H9 (cell line): ENCODE data around the gene ALG14. TPM values are rescaled to one million over a fixed set of nuclear protein-coding genes. Genes with fewer than 3 reads are reported as not detected.

Source experiments
- DNase-seq: peaks from one replicate; pipeline ENCODE4 v3.0.0-alpha.2; 2017
- H2AFZ ChIP-seq: one replicate; pipeline ENCODE4 v1.6.1; 2013; ENCODE audit warnings: mild to moderate bottlenecking, low read length, control low read depth, moderate library complexity
- H2AK5ac ChIP-seq: 2 replicates; pipeline ENCODE4 v1.6.1; 2013; ENCODE audit warnings: low read length, control low read depth, mixed read lengths; ENCODE audit not compliant: insufficient read length
- H2BK120ac ChIP-seq: one replicate; pipeline ENCODE4 v1.6.1; 2013; ENCODE audit warnings: low read depth, mild to moderate bottlenecking, low read length, control low read depth, inconsistent platforms; ENCODE audit not compliant: poor library complexity, severe bottlenecking
- H2BK12ac ChIP-seq: 2 replicates; pipeline ENCODE4 v1.6.1; 2013; ENCODE audit warnings: low read length, control low read depth, mixed read lengths, low read depth; ENCODE audit not compliant: insufficient read length
- H2BK15ac ChIP-seq: 2 replicates; pipeline ENCODE4 v1.6.1; 2013; ENCODE audit warnings: low read depth, low read length, control low read depth
- H2BK20ac ChIP-seq: one replicate; pipeline ENCODE4 v1.6.1; 2013; ENCODE audit warnings: low read depth, mild to moderate bottlenecking, low read length, control low read depth, inconsistent platforms; ENCODE audit not compliant: poor library complexity, severe bottlenecking
- H2BK5ac ChIP-seq: 2 replicates; pipeline ENCODE4 v1.6.1; 2013; ENCODE audit warnings: low read length, control low read depth, mixed read lengths; ENCODE audit not compliant: insufficient read length
- H3K14ac ChIP-seq: 2 replicates; pipeline ENCODE4 v1.6.1; 2013; ENCODE audit warnings: low read length, control low read depth; ENCODE audit not compliant: insufficient read depth
- H3K18ac ChIP-seq: 2 replicates; pipeline ENCODE4 v1.6.1; 2013; ENCODE audit warnings: low read depth, mild to moderate bottlenecking, mixed read lengths, low read length, control low read depth; ENCODE audit not compliant: insufficient read length
- H3K23ac ChIP-seq: 2 replicates; pipeline ENCODE4 v1.6.1; 2013; ENCODE audit warnings: low read length, control low read depth, mixed read lengths, low read depth; ENCODE audit not compliant: insufficient read length
- H3K23me2 ChIP-seq: 2 replicates; pipeline ENCODE4 v1.6.1; 2013; ENCODE audit warnings: low read depth, mild to moderate bottlenecking, mixed read lengths, low read length, control low read depth; ENCODE audit not compliant: insufficient read length, poor library complexity, severe bottlenecking
- H3K27ac ChIP-seq: 2 replicates; pipeline ENCODE4 v1.5.1; 2013; ENCODE audit warnings: low read length, control low read depth, mixed read lengths, low read depth; ENCODE audit not compliant: insufficient read length
- H3K27me3 ChIP-seq: 2 replicates; pipeline ENCODE4 v1.6.1; 2013; ENCODE audit warnings: low read length, control low read depth, inconsistent platforms; ENCODE audit not compliant: insufficient read depth
- H3K4ac ChIP-seq: 2 replicates; pipeline ENCODE4 v1.6.1; 2013; ENCODE audit warnings: low read depth, mild to moderate bottlenecking, control low read depth, inconsistent platforms, low read length, moderate library complexity
- H3K4me1 ChIP-seq: 2 replicates; pipeline ENCODE4 v1.6.1; 2013; ENCODE audit warnings: low read length, control low read depth, inconsistent platforms; ENCODE audit not compliant: insufficient read depth
- H3K4me2 ChIP-seq: 2 replicates; pipeline ENCODE4 v1.6.1; 2013; ENCODE audit warnings: low read length, control low read depth, mixed read lengths; ENCODE audit not compliant: insufficient read length, insufficient read depth
- H3K56ac ChIP-seq: 2 replicates; pipeline ENCODE4 v1.6.1; 2013; ENCODE audit warnings: low read depth, mild to moderate bottlenecking, mixed read lengths, low read length, control low read depth; ENCODE audit not compliant: insufficient read length
- H3K79me1 ChIP-seq: 2 replicates; pipeline ENCODE4 v1.6.1; 2013; ENCODE audit warnings: low read depth, mild to moderate bottlenecking, moderate library complexity, low read length, control low read depth, inconsistent platforms; ENCODE audit not compliant: insufficient read depth, poor library complexity, severe bottlenecking
- H3K79me2 ChIP-seq: 2 replicates; pipeline ENCODE4 v1.6.1; 2013; ENCODE audit warnings: low read length, control low read depth, inconsistent platforms; ENCODE audit not compliant: insufficient read depth
- H3K9ac ChIP-seq: 2 replicates; pipeline ENCODE4 v1.6.1; 2013; ENCODE audit warnings: low read length, control low read depth, mixed read lengths; ENCODE audit not compliant: insufficient read length; ENCODE audit errors: extremely low read depth
- H3K9me3 ChIP-seq: one replicate; pipeline ENCODE4 v1.6.1; 2013; ENCODE audit warnings: low read depth, low read length, inconsistent platforms; ENCODE audit not compliant: control insufficient read depth
- H3T11ph ChIP-seq: one replicate; pipeline ENCODE4 v1.6.1; 2013; ENCODE audit warnings: mild to moderate bottlenecking, low read length, control low read depth, inconsistent platforms
- H4K20me1 ChIP-seq: one replicate; pipeline ENCODE4 v1.6.1; 2013; ENCODE audit not compliant: control insufficient read depth, insufficient read length, insufficient read depth
- H4K5ac ChIP-seq: 2 replicates; pipeline ENCODE4 v1.6.1; 2013; ENCODE audit warnings: low read depth, mild to moderate bottlenecking, mixed read lengths, low read length, control low read depth; ENCODE audit not compliant: insufficient read length
- H4K8ac ChIP-seq: replicated peaks from 2 replicates; pipeline ENCODE4 v1.6.1; 2013; ENCODE audit warnings: low read length, control low read depth, mixed read lengths, low read depth; ENCODE audit not compliant: insufficient read length
- H4K91ac ChIP-seq: 2 replicates; pipeline ENCODE4 v1.6.1; 2013; ENCODE audit warnings: low read depth, mild to moderate bottlenecking, moderate library complexity, mixed read lengths, low read length, control low read depth; ENCODE audit not compliant: insufficient read length
- H3K27ac Mint-ChIP-seq, 3 experiments: 2 replicates in 2 of 3; 3 replicates in 1 of 3; pipeline ENCODE4 v1.8.0; 2020 to 2021; ENCODE audit warnings: mixed read lengths in 3 of 3, mild to moderate bottlenecking in 1 of 3, moderate library complexity in 1 of 3
- H3K27me3 Mint-ChIP-seq: 2 replicates; pipeline ENCODE4 v1.8.0; 2021; ENCODE audit warnings: low read depth, mild to moderate bottlenecking, moderate library complexity, mixed read lengths
- H3K36me3 Mint-ChIP-seq, 3 experiments: 2 replicates in 2 of 3; 3 replicates in 1 of 3; pipeline ENCODE4 v1.8.0; 2020 to 2021; ENCODE audit warnings: low read depth in 3 of 3, mixed read lengths in 3 of 3; ENCODE audit not compliant: insufficient read depth in 1 of 3
- H3K4me1 Mint-ChIP-seq, 2 experiments: 2 replicates each; pipeline ENCODE4 v1.8.0; 2020; ENCODE audit warnings: mixed read lengths in 2 of 2
- H3K4me3 Mint-ChIP-seq, 2 experiments: 2 replicates in 1 of 2; 3 replicates in 1 of 2; pipeline ENCODE4 v1.8.0; 2020 to 2021; ENCODE audit warnings: mild to moderate bottlenecking in 2 of 2, mixed read lengths in 2 of 2, moderate library complexity in 1 of 2
- H3K9me3 Mint-ChIP-seq, 2 experiments: 2 replicates in 1 of 2; 3 replicates in 1 of 2; pipeline ENCODE4 v1.8.0; 2020; ENCODE audit warnings: mild to moderate bottlenecking in 2 of 2, mixed read lengths in 2 of 2, moderate library complexity in 1 of 2
- CTCF ChIP-seq: fragments of 200-600 bp; sonication (generic); conservative IDR thresholded peaks from 3 replicates; pipeline ENCODE4 v1.8.0; 2021; ENCODE audit warnings: antibody characterized with exemption, mild to moderate bottlenecking
- WGBS: extraction: QIAGEN DNeasy Blood & Tissue Kit; methylation state at CpG from one replicate; pipeline ENCODE4 v1.1.7; 2013; ENCODE audit warnings: missing lambda C conversion rate, low lambda C conversion rate, mixed read lengths; ENCODE audit not compliant: insufficient read length; ENCODE audit errors: extremely low coverage; 5-methylcytosine and 5-hydroxymethylcytosine counted together
- total RNA-seq: library from RNA; stranded (reverse); gene quantifications from 2 replicates; pipeline ENCODE4 v1.2.1, GENCODE V29; 2021

Gene ALG14
- total RNA-seq, 1 experiment from 2014 or later = 2.5 TPM

- Mint-ChIP-seq H3K9me3 (no peaks in the 10 kb centered on the region; a peak in 1 of 5 replicates), H3K36me3 (no peaks in the 10 kb centered on the region), H3K4me3 (no peak overlapping the region), H3K27me3 (no peaks in the 10 kb centered on the region), H3K4me1 (peaks cover 8 to 19% of the 10 kb centered on the region in 2 experiments; a peak in 3 of 4 replicates), H3K27ac (no peak overlapping the region)
- Histone ChIP-seq H4K5ac (no peak overlapping the region), H3K27ac (no peak overlapping the region), H2AK5ac (no peak overlapping the region), H3K14ac (no peak overlapping the region), H2BK20ac (no peak overlapping the region), H4K8ac (no peak overlapping the region), H3K23me2 (no peaks in the 10 kb centered on the region), H3K23ac (no peak overlapping the region), H2AFZ (no peak overlapping the region), H4K91ac (no peak overlapping the region), H3K4ac (no peak overlapping the region), H3T11ph (no peak overlapping the region), H2BK120ac (no peak overlapping the region), H2BK5ac (no peak overlapping the region), H3K9ac (no peak overlapping the region), H3K4me1 (no peaks in the 10 kb centered on the region), H3K9me3 (no peaks in the 10 kb centered on the region), H4K20me1 (no peaks in the 10 kb centered on the region), H2BK12ac (no peak overlapping the region), H3K79me2 (no peaks in the 10 kb centered on the region; the same call in 1 of the 2 replicates), H2BK15ac (no peak overlapping the region), H3K56ac (no peak overlapping the region), H3K27me3 (no peaks in the 10 kb centered on the region), H3K18ac (no peak overlapping the region), H3K4me2 (no peak overlapping the region), H3K79me1 (no peaks in the 10 kb centered on the region)
- WGBS = no CpG with 5 or more reads among the region's 7 CpGs
- no peak for TF ChIP-seq CTCF
- DNase-seq = no peak
These were observed 68.7 kb downstream of the ALG14 start for GRCh38 chr1:95004013-95004412.
